CD4-positive, alpha-beta memory T cell (primary cell): ENCODE results near the gene INCA1. TPM values are rescaled to one million over a fixed set of nuclear protein-coding genes. Genes with fewer than 3 reads are reported as not detected.
A peak's percentile ranks its signal among the peaks of the same experiment; 100 is the strongest.

Experiments
- CTCF ChIA-PET: fragments of 350-600 bp; sonication (Branson Sonifier 250); formaldehyde crosslinking; loops from one replicate; lab custom pipeline; 2021; ENCODE audit warnings: inconsistent platforms; ENCODE audit not compliant: partially characterized antibody; lab: Charles Lee
- POLR2A ChIA-PET: fragments of 350-600 bp; sonication (Branson Sonifier 250); formaldehyde crosslinking; loops from one replicate; lab custom pipeline; 2021; ENCODE audit not compliant: partially characterized antibody; lab: Charles Lee
- DNase-seq, 5 donors: peaks; one replicate each; pipeline versions ENCODE4 v3.0.0 to v3.0.0-alpha.2; 2020 to 2022; ENCODE audit warnings: mixed read lengths in 1 of 5
- H3K27ac ChIP-seq: one replicate; pipeline ENCODE4 v1.7.0; 2013; ENCODE audit warnings: low read depth, low read length
- H3K27me3 ChIP-seq: 2 replicates; pipeline ENCODE4 v1.7.0; 2013; ENCODE audit warnings: mild to moderate bottlenecking, low read length, moderate library complexity; ENCODE audit not compliant: insufficient read depth
- H3K36me3 ChIP-seq: 2 replicates; pipeline ENCODE4 v1.7.0; 2013; ENCODE audit warnings: mild to moderate bottlenecking, low read length, moderate library complexity; ENCODE audit not compliant: insufficient read depth
- H3K4me1 ChIP-seq: 2 replicates; pipeline ENCODE4 v1.7.0; 2013; ENCODE audit warnings: mild to moderate bottlenecking, low read length, moderate library complexity; ENCODE audit not compliant: insufficient read depth
- H3K4me3 ChIP-seq, 2 donors: one replicate each; pipeline ENCODE4 v1.7.0; 2013; ENCODE audit warnings: low read length in 2 of 2, mild to moderate bottlenecking in 1 of 2
- H3K9me3 ChIP-seq, 2 donors: one replicate each; pipeline ENCODE4 v1.7.0; 2013; ENCODE audit warnings: low read length in 2 of 2, control low read depth in 1 of 2; ENCODE audit not compliant: control insufficient read depth in 1 of 2
- H3K27ac Mint-ChIP-seq, 7 donors: one replicate each; pipeline ENCODE4 v1.8.0; 2020 to 2021; ENCODE audit warnings: mixed read lengths in 7 of 7, mild to moderate bottlenecking in 6 of 7, inconsistent platforms in 3 of 7, moderate library complexity in 3 of 7
- H3K27me3 Mint-ChIP-seq, 2 donors: one replicate each; pipeline ENCODE4 v1.8.0; 2020 to 2021; ENCODE audit warnings: mixed read lengths in 2 of 2
- H3K36me3 Mint-ChIP-seq, 2 donors: one replicate each; pipeline ENCODE4 v1.8.0; 2020 to 2021; ENCODE audit warnings: mixed read lengths in 2 of 2, inconsistent platforms in 1 of 2, mild to moderate bottlenecking in 1 of 2
- H3K4me1 Mint-ChIP-seq, 4 donors: one replicate each; pipeline ENCODE4 v1.8.0; 2020 to 2021; ENCODE audit warnings: mixed read lengths in 4 of 4, mild to moderate bottlenecking in 1 of 4
- H3K4me3 Mint-ChIP-seq, 8 donors: one replicate each; pipeline ENCODE4 v1.8.0; 2020 to 2021; ENCODE audit warnings: mixed read lengths in 8 of 8, mild to moderate bottlenecking in 7 of 8, moderate library complexity in 6 of 8, inconsistent platforms in 3 of 8
- H3K9me3 Mint-ChIP-seq, 8 donors: one replicate each; pipeline ENCODE4 v1.8.0; 2020 to 2021; ENCODE audit warnings: mixed read lengths in 8 of 8, mild to moderate bottlenecking in 5 of 8, inconsistent platforms in 3 of 8, moderate library complexity in 1 of 8
- intact Hi-C: fragments of 100-400 bp; cut with micrococcal nuclease; formaldehyde crosslinking; loops from one replicate; pipeline ENCODE4 v1.15.1; 2023
- polyA plus RNA-seq, 2 donors: library from polyadenylated mRNA; unstranded; fragments of 300-500 nt; fragmentation: Illumina TruSeq; gene quantifications; one replicate each; pipeline ENCODE4 v1.2.3, GENCODE V29; 2021
- total RNA-seq, 2 experiments: library from RNA; stranded (reverse); gene quantifications; one replicate each; pipeline ENCODE4 v1.2.3, GENCODE V29; 2021

The INCA1 gene
- total and polyA plus RNA-seq, 4 experiments from 2014 or later, result 0.26 to 0.71 (median 0.51) TPM

- peak overlapping the region in 4 of 7 donors; percentile 37 to 92 (median 56) for H3K27ac Mint-ChIP-seq
- ChIA-PET POLR2A (interaction anchor here (8.0 to 25.3 kb wide), 2 partner anchors 12 to 17 kb away, joined by 215 to 973 read pairs; partner anchors contain the start of genes RNF167, SLC25A11 and SPAG7), CTCF (interaction anchor here (0.6 to 3.1 kb wide), 6 partner anchors 11 to 84 kb away, joined by 3 to 11 read pairs (median 6); partner anchors contain the start of genes RNF167 and SPAG7)
- peak overlapping the region in 7 of 8 donors; percentile 3 to 84 (median 20) for H3K4me3 Mint-ChIP-seq
- Histone ChIP-seq H3K9me3 (no peaks in the 10 kb centered on the region), H3K4me3 (no peak overlapping the region), H3K4me1 (peaks cover 17% of the 10 kb centered on the region), H3K27me3 (no peaks in the 10 kb centered on the region), H3K36me3 (peaks cover 10% of the 10 kb centered on the region), H3K27ac (no peak overlapping the region)
- intact Hi-C loops, result no loop called here
- peaks cover 0 to 2% (median 0%) of the 10 kb centered on the region in 8 donors for H3K9me3 Mint-ChIP-seq
- no peaks in the 10 kb centered on the region for H3K27me3 Mint-ChIP-seq
- H3K36me3 Mint-ChIP-seq, result peaks cover 9 to 16% of the 10 kb centered on the region in 2 donors
- no peak for DNase-seq
- H3K4me1 Mint-ChIP-seq, result peaks cover 6 to 45% (median 20%) of the 10 kb centered on the region in 4 donors
These were observed 45.8 kb downstream of the INCA1 start for GRCh38 chr17:4951486-4951885.

GRCh38 chr17:4950746-4951204 is 46.5 kb downstream of the INCA1 start, which contains the start of gene ENO3:
TSS of gene ENO3 (plus strand) at chr17:4951119. CDS start at chr17:4951830, 711 bp downstream.
- H3K27ac Mint-ChIP-seq, result peak within 1 kb of the TSS; percentile 84 to 93 (median 91)
- peak within 1 kb of the TSS in 1 of 2 donors; percentile 94 for H3K4me3 ChIP-seq
- intact Hi-C loops, result no loop called here
- peaks cover 0 to 2% (median 0%) of the 10 kb centered on the region in 8 donors for H3K9me3 Mint-ChIP-seq
- H3K9me3 ChIP-seq, result no peaks in the 10 kb centered on the region
- H3K36me3 ChIP-seq, result peaks cover 15% of the 10 kb centered on the region
- H3K4me1 Mint-ChIP-seq, result peaks cover 7 to 48% (median 22%) of the 10 kb centered on the region in 4 donors
- no peak for DNase-seq
- CTCF ChIA-PET, result interaction anchor here (1.0 to 3.1 kb wide), 5 partner anchors 10 to 41 kb away, joined by 3 to 11 read pairs (median 8); partner anchors contain the start of genes RNF167 and SPAG7
- H3K27ac ChIP-seq, result peak within 1 kb of the TSS; percentile 94
- no peaks in the 10 kb centered on the region for H3K27me3 Mint-ChIP-seq
- POLR2A ChIA-PET, result interaction anchor here (0.9 to 25.3 kb wide), 6 partner anchors 11 to 807 kb away, joined by 4 to 973 read pairs (median 6); partner anchors contain the start of genes CAMTA2, CYB5D2, INCA1 and KIF1C
- H3K36me3 Mint-ChIP-seq, result peaks cover 15 to 22% of the 10 kb centered on the region in 2 donors
- peaks cover 24% of the 10 kb centered on the region for H3K4me1 ChIP-seq
- H3K27me3 ChIP-seq, result no peaks in the 10 kb centered on the region
- H3K4me3 Mint-ChIP-seq, result peak within 1 kb of the TSS; percentile 80 to 87 (median 83)

GRCh38 chr17:4950075-4950745 is 47.1 kb downstream of the INCA1 start:
- Histone ChIP-seq H3K4me1 (peaks cover 30% of the 10 kb centered on the region), H3K27me3 (no peaks in the 10 kb centered on the region), H3K27ac (peak overlapping the region; percentile 94), H3K9me3 (no peaks in the 10 kb centered on the region), H3K36me3 (peaks cover 21% of the 10 kb centered on the region), H3K4me3 (peak overlapping the region in 1 of 2 donors; percentile 94)
- H3K9me3 Mint-ChIP-seq, result peaks cover 0 to 2% (median 0%) of the 10 kb centered on the region in 8 donors
- H3K36me3 Mint-ChIP-seq, result peaks cover 20 to 27% of the 10 kb centered on the region in 2 donors
- peak overlapping the region; percentile 80 to 87 (median 83) for H3K4me3 Mint-ChIP-seq
- ChIA-PET POLR2A (interaction anchor here (0.9 to 25.3 kb wide), 6 partner anchors 11 to 807 kb away, joined by 4 to 973 read pairs (median 6); partner anchors contain the start of genes CAMTA2, CYB5D2, INCA1 and KIF1C), CTCF (interaction anchor here (0.9 to 3.1 kb wide), 5 partner anchors 13 to 41 kb away, joined by 3 to 11 read pairs (median 8); partner anchors contain the start of gene SPAG7)
- no peaks in the 10 kb centered on the region for H3K27me3 Mint-ChIP-seq
- H3K27ac Mint-ChIP-seq, result peak overlapping the region; percentile 84 to 93 (median 91)
- peaks cover 13 to 54% (median 27%) of the 10 kb centered on the region in 4 donors for H3K4me1 Mint-ChIP-seq
- peak in 2 of 5 donors; percentile 35 for DNase-seq
- intact Hi-C loops, result no loop called here

- Mint-ChIP-seq H3K9me3 (peaks cover 0 to 2% (median 0%) of the 10 kb centered on the region in 8 donors), H3K4me3 (peak overlapping the region; percentile 85 to 100 (median 99)), H3K27me3 (no peaks in the 10 kb centered on the region), H3K27ac (peak overlapping the region; percentile 84 to 95 (median 91)), H3K36me3 (peaks cover 25 to 35% of the 10 kb centered on the region in 2 donors), H3K4me1 (peaks cover 20 to 61% (median 34%) of the 10 kb centered on the region in 4 donors)
- H3K36me3 ChIP-seq, result peaks cover 27% of the 10 kb centered on the region
- H3K4me1 ChIP-seq, result peaks cover 37% of the 10 kb centered on the region
- CTCF ChIA-PET, result interaction anchor here (0.9 to 2.9 kb wide), 3 partner anchors 16 to 18 kb away, joined by 3 to 15 read pairs (median 5); partner anchors contain the start of gene SPAG7
- H3K27me3 ChIP-seq, result no peaks in the 10 kb centered on the region
- intact Hi-C loops, result loop anchor here (1.0 to 2.0 kb wide), 2 partner anchors 18 to 239 kb away; partner anchors contain the start of genes ARRB2 and SPAG7
- POLR2A ChIA-PET, result interaction anchor here (0.7 to 25.3 kb wide), 16 partner anchors 10 to 164 kb away, joined by 3 to 973 read pairs (median 6); partner anchors contain the start of genes CAMTA2, CHRNE, GP1BA and INCA1
- peak; percentile 81 to 89 (median 82) for DNase-seq
- peak overlapping the region; percentile 94 for H3K27ac ChIP-seq
- peak overlapping the region in 1 of 2 donors; percentile 94 for H3K4me3 ChIP-seq
- H3K9me3 ChIP-seq, result no peaks in the 10 kb centered on the region
These were observed 47.8 kb downstream of the INCA1 start for GRCh38 chr17:4949321-4950074.

GRCh38 chr17:4948931-4949320 is 48.4 kb downstream of the INCA1 start:
- DNase-seq, result peak in 4 of 5 donors; percentile 78 to 82 (median 80)

More at GRCh38 chr17:4948931-4949320, 48.4 kb downstream of the INCA1 start:
- no peaks in the 10 kb centered on the region for H3K27me3 Mint-ChIP-seq
- Histone ChIP-seq H3K36me3 (peaks cover 27% of the 10 kb centered on the region), H3K9me3 (no peaks in the 10 kb centered on the region), H3K27ac (peak overlapping the region; percentile 94), H3K4me3 (peak overlapping the region; percentile 61 to 94), H3K4me1 (peaks cover 43% of the 10 kb centered on the region), H3K27me3 (no peaks in the 10 kb centered on the region)
- H3K4me3 Mint-ChIP-seq, result peak overlapping the region; percentile 95 to 100 (median 99)
- peaks cover 24 to 63% (median 39%) of the 10 kb centered on the region in 4 donors for H3K4me1 Mint-ChIP-seq
- peaks cover 0 to 2% (median 0%) of the 10 kb centered on the region in 8 donors for H3K9me3 Mint-ChIP-seq
- ChIA-PET CTCF (interaction anchor here (0.8 to 2.9 kb wide), 2 partner anchors 18 to 40 kb away, joined by 3 to 15 read pairs; partner anchors contain the start of gene SPAG7), POLR2A (interaction anchor here (0.7 to 25.3 kb wide), 16 partner anchors 9 to 238 kb away, joined by 3 to 973 read pairs (median 7); partner anchors contain the start of genes ARRB2, C17orf107, CAMTA2 and CHRNE)
- intact Hi-C loops, result loop anchor here (1.0 to 2.0 kb wide), 4 partner anchors 9 to 238 kb away; partner anchors contain the start of genes ARRB2, INCA1, KIF1C and RNF167
- peaks cover 31 to 40% of the 10 kb centered on the region in 2 donors for H3K36me3 Mint-ChIP-seq
- H3K27ac Mint-ChIP-seq, result peak overlapping the region; percentile 92 to 100 (median 98)
